ENCODE measurements around the gene DPF1.

The DPF1 gene

GRCh38 chr19:38163419-38164290 is 60.4 kb downstream of the DPF1 start:
- no peak for DNase-seq (ENCODE audit: low spot score)

GRCh38 chr19:38162632-38163031 is 61.4 kb downstream of the DPF1 start:
- DNase-seq (ENCODE audit: low spot score), result no peak

- DNase-seq (ENCODE audit: low spot score), result no peak
Measured at GRCh38 chr19:38162094-38162493, 61.9 kb downstream of the DPF1 start.

Data from ecto neural progenitor cell (in vitro differentiated cells).